OCI-LY7 (cell line): Measurements from ENCODE around the gene PLD1.

Source experiments
- CTCF ChIP-seq: fragments of 200-600 bp; sonication (generic); conservative IDR thresholded peaks from 2 replicates; pipeline ENCODE4 v1.5.1; 2014; ENCODE audit warnings: mild to moderate bottlenecking, antibody characterized with exemption, low read length, moderate library complexity, mixed read lengths
- EZH2phosphoT487 ChIP-seq: fragments of 200-600 bp; sonication (generic); IDR thresholded peaks from 2 replicates; pipeline ENCODE4 v1.6.1; 2018; ENCODE audit warnings: low read depth, borderline replicate concordance, mild to moderate bottlenecking, mixed run types, antibody characterized with exemption, low read length, moderate library complexity, mixed read lengths

DNA sequence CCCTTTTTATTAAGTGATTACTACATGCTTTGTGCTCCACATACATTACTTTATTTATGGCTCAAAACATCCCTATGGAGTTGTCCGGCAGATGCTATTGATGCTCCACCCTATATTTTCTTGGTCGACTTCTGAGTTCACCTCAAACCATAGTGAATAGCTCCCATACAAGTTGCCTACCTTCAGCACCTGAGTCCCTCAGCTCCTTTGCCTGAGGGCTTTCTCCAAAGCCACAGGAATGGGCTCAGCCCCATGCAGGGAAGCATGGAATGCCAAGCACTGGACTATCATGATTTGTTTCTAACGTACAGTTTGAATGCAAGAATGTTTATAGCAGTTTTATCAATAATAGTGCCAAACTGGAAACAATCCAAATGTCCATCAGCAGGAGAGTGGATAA lies 225.2 kb downstream of the PLD1 start:
- TF ChIP-seq CTCF: no peak
- TF ChIP-seq EZH2phosphoT487: no peak
